Fibroblast of pulmonary artery (primary cell): ENCODE results near the gene SDSL.

Source experiments
- DNase-seq: peaks from one replicate; pipeline ENCODE4 v3.0.0-alpha.2; 2010; ENCODE audit warnings: low read depth
- H3K4me3 ChIP-seq: replicated peaks from 2 replicates; pipeline ENCODE4 v1.5.1; 2011; ENCODE audit warnings: low read depth, mild to moderate bottlenecking, control low read depth, low read length, moderate library complexity
- CTCF ChIP-seq: IDR thresholded peaks from 2 replicates; pipeline ENCODE4 v1.5.1; 2011; ENCODE audit warnings: mild to moderate bottlenecking, control low read depth, low read length, inconsistent platforms; ENCODE audit errors: missing control alignments

Gene SDSL

GRCh38 chr12:113390064-113391043 lies 31.8 kb upstream of the SDSL start:
- DNase-seq = no peak
- H3K4me3 ChIP-seq = no peak overlapping the region
- no peak for TF ChIP-seq CTCF

GRCh38 chr12:113391145-113391544 lies 31.0 kb upstream of the SDSL start:
- no peak overlapping the region for H3K4me3 ChIP-seq
- DNase-seq = no peak
- no peak for TF ChIP-seq CTCF

GRCh38 chr12:113391650-113392337 lies 30.4 kb upstream of the SDSL start:
- H3K4me3 ChIP-seq = no peak overlapping the region
- no peak for TF ChIP-seq CTCF
- DNase-seq = no peak

- no peak for TF ChIP-seq CTCF
- no peak for DNase-seq
- H3K4me3 ChIP-seq = no peak overlapping the region
Observed at GRCh38 chr12:113392520-113392919, 29.7 kb upstream of the SDSL start.

GRCh38 chr12:113392988-113393579 lies 29.1 kb upstream of the SDSL start:
- no peak for TF ChIP-seq CTCF
- peak; percentile 18 for DNase-seq

GRCh38 chr12:113393749-113394148 lies 28.4 kb upstream of the SDSL start:
- no peak overlapping the region for H3K4me3 ChIP-seq
- no peak for DNase-seq
- no peak for TF ChIP-seq CTCF

More at GRCh38 chr12:113392988-113393579, 29.1 kb upstream of the SDSL start:
- H3K4me3 ChIP-seq = no peak overlapping the region
